MM.1S (cell line): Measurements from ENCODE around the gene PSEN1.

Source experiments
- EZH2phosphoT487 ChIP-seq: fragments of 300-600 bp; sonication (generic); IDR thresholded peaks from 2 replicates; pipeline ENCODE4 v1.6.1; 2018; ENCODE audit warnings: antibody characterized with exemption, low read length
- TF ChIP-seq, protein P1 (sequence below): fragments of 300-600 bp; sonication (generic); IDR thresholded peaks from 2 replicates; pipeline ENCODE4 v1.5.1; 2016; ENCODE audit warnings: antibody characterized with exemption, low read length, mixed read lengths

DNA sequence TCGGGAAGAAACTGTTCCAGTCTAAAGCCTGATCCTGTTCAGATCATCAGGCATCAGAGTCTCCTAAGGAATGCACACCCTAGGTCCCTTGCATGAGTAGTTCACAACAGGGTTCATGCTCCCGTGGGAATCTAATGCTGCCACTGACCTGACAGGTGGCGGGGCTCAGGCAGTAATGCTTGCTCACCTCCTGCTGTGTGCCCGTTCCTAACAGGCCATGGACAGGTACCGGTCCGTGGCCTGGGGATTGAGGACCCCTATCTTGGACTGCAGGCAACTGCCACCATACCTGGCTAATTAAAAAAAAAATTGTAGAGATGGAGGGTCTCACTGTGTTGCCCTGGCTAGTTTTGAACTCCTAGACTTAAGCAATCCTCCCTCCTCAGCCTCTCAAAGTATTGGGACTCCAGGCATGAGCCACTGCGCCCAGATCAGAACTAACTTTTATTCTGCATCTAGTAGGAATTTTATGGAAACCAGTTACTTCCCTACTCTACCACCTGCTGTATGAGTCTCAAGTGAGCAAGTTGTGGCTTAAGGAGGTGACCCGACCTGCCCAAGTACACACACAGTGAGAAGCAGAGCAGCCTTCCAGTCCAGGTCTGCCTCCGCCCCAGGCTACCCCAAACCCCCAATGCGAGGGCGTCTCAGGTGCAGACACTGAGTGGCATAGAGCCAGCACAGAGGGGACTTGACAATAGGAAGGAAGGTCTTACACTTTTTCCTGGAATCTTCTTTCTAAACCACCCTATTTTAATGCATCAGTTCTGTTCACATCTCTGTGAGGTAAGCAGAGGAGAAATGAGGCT is 98.5 kb downstream of the PSEN1 start:
- no peak for TF ChIP-seq EZH2phosphoT487
- TF ChIP-seq, protein P1, sequence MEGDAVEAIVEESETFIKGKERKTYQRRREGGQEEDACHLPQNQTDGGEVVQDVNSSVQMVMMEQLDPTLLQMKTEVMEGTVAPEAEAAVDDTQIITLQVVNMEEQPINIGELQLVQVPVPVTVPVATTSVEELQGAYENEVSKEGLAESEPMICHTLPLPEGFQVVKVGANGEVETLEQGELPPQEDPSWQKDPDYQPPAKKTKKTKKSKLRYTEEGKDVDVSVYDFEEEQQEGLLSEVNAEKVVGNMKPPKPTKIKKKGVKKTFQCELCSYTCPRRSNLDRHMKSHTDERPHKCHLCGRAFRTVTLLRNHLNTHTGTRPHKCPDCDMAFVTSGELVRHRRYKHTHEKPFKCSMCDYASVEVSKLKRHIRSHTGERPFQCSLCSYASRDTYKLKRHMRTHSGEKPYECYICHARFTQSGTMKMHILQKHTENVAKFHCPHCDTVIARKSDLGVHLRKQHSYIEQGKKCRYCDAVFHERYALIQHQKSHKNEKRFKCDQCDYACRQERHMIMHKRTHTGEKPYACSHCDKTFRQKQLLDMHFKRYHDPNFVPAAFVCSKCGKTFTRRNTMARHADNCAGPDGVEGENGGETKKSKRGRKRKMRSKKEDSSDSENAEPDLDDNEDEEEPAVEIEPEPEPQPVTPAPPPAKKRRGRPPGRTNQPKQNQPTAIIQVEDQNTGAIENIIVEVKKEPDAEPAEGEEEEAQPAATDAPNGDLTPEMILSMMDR: no peak
